K562 (cell line): ENCODE measurements around the gene CCDC158. TPM values are rescaled to one million over a fixed set of nuclear protein-coding genes. Genes with fewer than 3 reads are reported as not detected.

Experiments used
- ETV1 ChIP-seq: fragments of 450-650 bp; conservative IDR thresholded peaks from 2 replicates; pipeline ENCODE4 v1.6.1; 2016; ENCODE audit warnings: missing genetic modification characterization, control low read depth, low read depth, missing compliant biosample characterization
- FOXJ2 ChIP-seq: fragments of 200-800 bp; sonication (Bioruptor generic); IDR thresholded peaks from 2 replicates; pipeline ENCODE4 v1.6.1; 2016; ENCODE audit warnings: missing genetic modification characterization, missing compliant biosample characterization
- GATAD2A ChIP-seq: fragments of 450-650 bp; IDR thresholded peaks from 2 replicates; pipeline ENCODE4 v1.6.1; 2017
- MAFG ChIP-seq: fragments of 450-650 bp; conservative IDR thresholded peaks from 2 replicates; pipeline ENCODE4 v1.6.1; 2016; ENCODE audit warnings: missing genetic modification characterization, missing compliant biosample characterization
- MLLT1 ChIP-seq, 2 experiments: fragments of 450-650 bp; IDR thresholded peaks; 2 replicates each; pipeline ENCODE4 v1.6.1; 2016
- MYBL2 ChIP-seq, 2 experiments: fragments of 450-650 bp in 1 of 2; sonication (generic) in 1 of 2; formaldehyde crosslinking in 1 of 2; IDR thresholded peaks; 2 replicates each; pipeline versions ENCODE4 v1.6.1 to v1.8.1; 2017 to 2022; ENCODE audit warnings: borderline replicate concordance in 1 of 2, inconsistent platforms in 1 of 2, low read depth in 1 of 2, mild to moderate bottlenecking in 1 of 2, missing genetic modification reagents in 1 of 2, moderate library complexity in 1 of 2
- PHB2 ChIP-seq: fragments of 450-650 bp; IDR thresholded peaks from 2 replicates; pipeline ENCODE4 v1.6.1; 2017; ENCODE audit warnings: low read depth
- POLR2G ChIP-seq: fragments of 200-400 bp; formaldehyde crosslinking; IDR thresholded peaks from 2 replicates; pipeline ENCODE4 v1.6.1; 2017; ENCODE audit warnings: low read depth, mild to moderate bottlenecking, antibody characterized with exemption, low read length, moderate library complexity
- SMARCA4 ChIP-seq: fragments of 450-650 bp; IDR thresholded peaks from 2 replicates; pipeline ENCODE4 v1.6.1; 2016
- XRCC5 ChIP-seq: fragments of 200-400 bp; formaldehyde crosslinking; IDR thresholded peaks from 2 replicates; pipeline ENCODE4 v1.6.1; 2017; ENCODE audit warnings: low read depth, mild to moderate bottlenecking, low read length
- ZNF830 ChIP-seq: fragments of 250-450 bp; sonication (Bioruptor Pico); IDR thresholded peaks from 2 replicates; pipeline ENCODE4 v1.5.0; 2021; ENCODE audit warnings: mild to moderate bottlenecking
- polyA plus RNA-seq, 8 experiments: library from polyadenylated mRNA; depleted of rRNA in 4 of 8; stranded (reverse) in 5 of 8; unstranded in 3 of 8; fragments of >200 nt; fragmentation: Nextera tagmentation in 2 of 8; fragmentation: Illumina TruSeq in 1 of 8; extraction: Ambion mirVana in 2 of 8; extraction: Trizol in 1 of 8; gene quantifications; 2 replicates each; pipeline versions ENCODE4 v1.2.1 to v1.2.3, GENCODE V29; 2011 to 2014; ENCODE audit warnings: inconsistent platforms in 1 of 8, missing spikeins in 1 of 8
- total RNA-seq, 7 experiments: library from RNA; depleted of rRNA in 6 of 7; stranded (reverse); fragments of >200 nt in 6 of 7; fragmentation: Illumina TruSeq in 2 of 7; extraction: Trizol in 2 of 7; gene quantifications; 2 replicates each; pipeline versions ENCODE4 v1.2.1 to v1.2.3, GENCODE V29; 2011 to 2021; ENCODE audit warnings: low replicate concordance in 1 of 7
- TF ChIP-seq, protein P1 (sequence below): fragments of 250-450 bp; sonication (Bioruptor Pico); IDR thresholded peaks from 2 replicates; pipeline ENCODE4 v1.4.0; 2020; ENCODE audit warnings: mild to moderate bottlenecking, moderate library complexity, borderline replicate concordance
- TF ChIP-seq, protein P2 (sequence below): fragments of 250-450 bp; sonication (Bioruptor Pico); IDR thresholded peaks from 2 replicates; pipeline ENCODE4 v1.5.0; 2021
- TF ChIP-seq, protein P3 (sequence below): fragments of 450-650 bp; IDR thresholded peaks from 2 replicates; pipeline ENCODE4 v1.7.1; 2018; ENCODE audit warnings: mild to moderate bottlenecking, low read depth; ENCODE audit not compliant: partially characterized antibody
- TF ChIP-seq, protein P4 (sequence below): fragments of 450-650 bp; IDR thresholded peaks from one replicate; pipeline ENCODE4 v1.6.1; 2018; ENCODE audit warnings: mild to moderate bottlenecking, moderate library complexity; ENCODE audit not compliant: partially characterized antibody

CCDC158 gene
- total and polyA plus RNA-seq, 9 of the 15 experiments (the other 6 are each of a cell fraction or from before 2014, with no cell fraction given): not detected

DNA sequence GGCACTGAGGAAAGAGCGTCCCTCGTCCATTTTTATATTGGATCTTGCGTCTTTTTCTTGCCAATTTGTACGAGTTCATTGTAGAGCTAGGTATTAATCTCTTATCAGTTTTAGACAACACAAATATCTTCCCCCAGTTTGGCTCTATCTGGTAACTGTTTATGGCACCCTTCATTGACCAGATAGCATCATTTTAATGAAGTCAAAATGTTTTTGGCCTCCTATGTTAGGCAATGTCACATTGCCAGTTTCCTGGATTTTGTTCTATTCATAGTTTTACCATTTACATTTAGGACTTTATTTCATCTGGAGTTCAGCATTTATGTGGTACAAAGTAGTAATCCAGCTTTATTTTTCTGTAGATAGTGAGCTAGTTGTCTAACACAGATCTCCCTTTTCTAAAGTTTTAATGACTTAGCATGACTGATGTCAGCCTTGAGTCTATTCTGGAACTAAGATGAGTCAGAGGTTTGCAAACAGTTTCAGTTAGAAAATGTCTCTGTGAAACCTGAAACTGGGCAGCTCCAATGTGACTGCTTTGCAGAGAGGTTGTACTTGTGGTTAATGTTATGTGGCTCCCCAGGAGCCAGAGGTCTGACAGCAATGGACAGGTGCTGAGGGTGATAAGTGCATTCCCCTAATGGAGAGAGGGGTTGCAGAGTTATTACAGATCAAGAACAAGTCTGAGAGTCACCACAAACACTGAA is 119.7 kb downstream of the CCDC158 start (continued):
- peak in 1 of 2 experiments; percentile 92; a peak in 2 of 4 replicates for TF ChIP-seq MLLT1 (IDR thresholded peaks at IDR 0.05)
- TF ChIP-seq POLR2G: no peak
- TF ChIP-seq, protein P1, sequence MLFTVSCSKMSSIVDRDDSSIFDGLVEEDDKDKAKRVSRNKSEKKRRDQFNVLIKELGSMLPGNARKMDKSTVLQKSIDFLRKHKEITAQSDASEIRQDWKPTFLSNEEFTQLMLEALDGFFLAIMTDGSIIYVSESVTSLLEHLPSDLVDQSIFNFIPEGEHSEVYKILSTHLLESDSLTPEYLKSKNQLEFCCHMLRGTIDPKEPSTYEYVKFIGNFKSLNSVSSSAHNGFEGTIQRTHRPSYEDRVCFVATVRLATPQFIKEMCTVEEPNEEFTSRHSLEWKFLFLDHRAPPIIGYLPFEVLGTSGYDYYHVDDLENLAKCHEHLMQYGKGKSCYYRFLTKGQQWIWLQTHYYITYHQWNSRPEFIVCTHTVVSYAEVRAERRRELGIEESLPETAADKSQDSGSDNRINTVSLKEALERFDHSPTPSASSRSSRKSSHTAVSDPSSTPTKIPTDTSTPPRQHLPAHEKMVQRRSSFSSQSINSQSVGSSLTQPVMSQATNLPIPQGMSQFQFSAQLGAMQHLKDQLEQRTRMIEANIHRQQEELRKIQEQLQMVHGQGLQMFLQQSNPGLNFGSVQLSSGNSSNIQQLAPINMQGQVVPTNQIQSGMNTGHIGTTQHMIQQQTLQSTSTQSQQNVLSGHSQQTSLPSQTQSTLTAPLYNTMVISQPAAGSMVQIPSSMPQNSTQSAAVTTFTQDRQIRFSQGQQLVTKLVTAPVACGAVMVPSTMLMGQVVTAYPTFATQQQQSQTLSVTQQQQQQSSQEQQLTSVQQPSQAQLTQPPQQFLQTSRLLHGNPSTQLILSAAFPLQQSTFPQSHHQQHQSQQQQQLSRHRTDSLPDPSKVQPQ (CRISPR knock-in tag): no peak
- TF ChIP-seq, protein P2, sequence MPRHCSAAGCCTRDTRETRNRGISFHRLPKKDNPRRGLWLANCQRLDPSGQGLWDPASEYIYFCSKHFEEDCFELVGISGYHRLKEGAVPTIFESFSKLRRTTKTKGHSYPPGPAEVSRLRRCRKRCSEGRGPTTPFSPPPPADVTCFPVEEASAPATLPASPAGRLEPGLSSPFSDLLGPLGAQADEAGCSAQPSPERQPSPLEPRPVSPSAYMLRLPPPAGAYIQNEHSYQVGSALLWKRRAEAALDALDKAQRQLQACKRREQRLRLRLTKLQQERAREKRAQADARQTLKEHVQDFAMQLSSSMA (CRISPR knock-in tag): no peak
- TF ChIP-seq, protein P3, sequence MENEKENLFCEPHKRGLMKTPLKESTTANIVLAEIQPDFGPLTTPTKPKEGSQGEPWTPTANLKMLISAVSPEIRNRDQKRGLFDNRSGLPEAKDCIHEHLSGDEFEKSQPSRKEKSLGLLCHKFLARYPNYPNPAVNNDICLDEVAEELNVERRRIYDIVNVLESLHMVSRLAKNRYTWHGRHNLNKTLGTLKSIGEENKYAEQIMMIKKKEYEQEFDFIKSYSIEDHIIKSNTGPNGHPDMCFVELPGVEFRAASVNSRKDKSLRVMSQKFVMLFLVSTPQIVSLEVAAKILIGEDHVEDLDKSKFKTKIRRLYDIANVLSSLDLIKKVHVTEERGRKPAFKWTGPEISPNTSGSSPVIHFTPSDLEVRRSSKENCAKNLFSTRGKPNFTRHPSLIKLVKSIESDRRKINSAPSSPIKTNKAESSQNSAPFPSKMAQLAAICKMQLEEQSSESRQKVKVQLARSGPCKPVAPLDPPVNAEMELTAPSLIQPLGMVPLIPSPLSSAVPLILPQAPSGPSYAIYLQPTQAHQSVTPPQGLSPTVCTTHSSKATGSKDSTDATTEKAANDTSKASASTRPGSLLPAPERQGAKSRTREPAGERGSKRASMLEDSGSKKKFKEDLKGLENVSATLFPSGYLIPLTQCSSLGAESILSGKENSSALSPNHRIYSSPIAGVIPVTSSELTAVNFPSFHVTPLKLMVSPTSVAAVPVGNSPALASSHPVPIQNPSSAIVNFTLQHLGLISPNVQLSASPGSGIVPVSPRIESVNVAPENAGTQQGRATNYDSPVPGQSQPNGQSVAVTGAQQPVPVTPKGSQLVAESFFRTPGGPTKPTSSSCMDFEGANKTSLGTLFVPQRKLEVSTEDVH: no peak
- no peak for TF ChIP-seq XRCC5
- no peak for TF ChIP-seq ETV1 (tag)
- TF ChIP-seq MYBL2 (IDR thresholded peaks at IDR 0.05; ENCODE audit: low read depth): no peak
- no peak for TF ChIP-seq MYBL2 (CRISPR knock-in tag; IDR thresholded peaks at IDR 0.05; ENCODE audit: borderline replicate concordance)
- no peak for TF ChIP-seq GATAD2A
- TF ChIP-seq FOXJ2 (tag): no peak
- TF ChIP-seq MAFG: peak; percentile 70
- TF ChIP-seq PHB2: peak; percentile 46; the same call in 1 of the 2 replicates
- peak; percentile 96 for TF ChIP-seq SMARCA4
- no peak for TF ChIP-seq ZNF830 (CRISPR knock-in tag)
- TF ChIP-seq, protein P4, sequence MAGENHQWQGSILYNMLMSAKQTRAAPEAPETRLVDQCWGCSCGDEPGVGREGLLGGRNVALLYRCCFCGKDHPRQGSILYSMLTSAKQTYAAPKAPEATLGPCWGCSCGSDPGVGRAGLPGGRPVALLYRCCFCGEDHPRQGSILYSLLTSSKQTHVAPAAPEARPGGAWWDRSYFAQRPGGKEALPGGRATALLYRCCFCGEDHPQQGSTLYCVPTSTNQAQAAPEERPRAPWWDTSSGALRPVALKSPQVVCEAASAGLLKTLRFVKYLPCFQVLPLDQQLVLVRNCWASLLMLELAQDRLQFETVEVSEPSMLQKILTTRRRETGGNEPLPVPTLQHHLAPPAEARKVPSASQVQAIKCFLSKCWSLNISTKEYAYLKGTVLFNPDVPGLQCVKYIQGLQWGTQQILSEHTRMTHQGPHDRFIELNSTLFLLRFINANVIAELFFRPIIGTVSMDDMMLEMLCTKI: no peak
